Stomach (tissue), 9 donors: ENCODE results near the gene NCOA1. TPM values are rescaled to one million over a fixed set of nuclear protein-coding genes. Genes with fewer than 3 reads are reported as not detected.

ENCODE experiments used
- DNase-seq, 2 donors: peaks; one replicate each; pipeline versions ENCODE4 v3.0.0 to v3.0.0-alpha.2; 2013 to 2019
- H3K27ac ChIP-seq, 5 donors: fragments of 200-600 bp in 4 of 5; sonication (generic) in 4 of 5; one replicate each; pipeline ENCODE4 v1.5.1; 2013 to 2019; ENCODE audit warnings: mild to moderate bottlenecking in 1 of 5, moderate library complexity in 1 of 5
- H3K27me3 ChIP-seq, 3 donors: fragments of 200-600 bp; sonication (generic); one replicate each; pipeline ENCODE4 v1.5.1; 2017 to 2019; ENCODE audit warnings: mixed run types in 1 of 3
- H3K36me3 ChIP-seq, 4 donors: fragments of 200-600 bp; sonication (generic); 1 replicate in 3 of 4; 2 replicates in 1 of 4; pipeline ENCODE4 v1.5.1; 2016 to 2019
- H3K4me1 ChIP-seq, 4 donors: fragments of 200-600 bp; sonication (generic); one replicate each; pipeline ENCODE4 v1.5.1; 2016 to 2019
- H3K4me3 ChIP-seq, 4 donors: fragments of 200-600 bp; sonication (generic) in 3 of 4; one replicate each; pipeline ENCODE4 v1.5.1; 2016 to 2019; ENCODE audit warnings: mild to moderate bottlenecking in 1 of 4
- H3K9me3 ChIP-seq, 4 donors: fragments of 200-600 bp; sonication (generic); one replicate each; pipeline ENCODE4 v1.5.1; 2016 to 2019
- EP300 ChIP-seq: sonication (generic); formaldehyde crosslinking; IDR thresholded peaks from one replicate; pipeline ENCODE4 v1.6.1; 2017; ENCODE audit warnings: antibody characterized with exemption
- POLR2A ChIP-seq, 4 donors: fragments of 450-650 bp; IDR thresholded peaks; one replicate each; pipeline ENCODE4 v1.6.1; 2016; ENCODE audit warnings: antibody characterized with exemption in 4 of 4, control low read depth in 2 of 4, mild to moderate bottlenecking in 1 of 4, moderate library complexity in 1 of 4
- POLR2AphosphoS5 ChIP-seq, 3 donors: sonication (generic); formaldehyde crosslinking; IDR thresholded peaks; one replicate each; pipeline ENCODE4 v1.6.1; 2016; ENCODE audit warnings: antibody characterized with exemption in 3 of 3
- WGBS, 5 donors: extraction: QIAGEN DNeasy Blood & Tissue Kit in 3 of 5; methylation state at CpG; one replicate each; pipeline versions ENCODE4 v1.1.5 to v1.1.7; 2013 to 2018; 5-methylcytosine and 5-hydroxymethylcytosine counted together
- intact Hi-C: fragments of 100-400 bp; cut with DNase I; formaldehyde crosslinking; loops from one replicate; pipeline ENCODE4 v1.15.1; 2023; ENCODE audit warnings: low total_unique reads
- polyA plus RNA-seq, 3 donors: library from polyadenylated mRNA; stranded (reverse); fragments of 200-250 nt; gene quantifications; one replicate each; pipeline ENCODE4 v1.2.3, GENCODE V29; 2013
- small RNA-seq, 4 donors: library from RNA; depleted of rRNA; stranded (forward); fragments of <200 nt; gene quantifications; one replicate each; pipeline ENCODE3, GENCODE V24; 2016
- total RNA-seq, 5 donors: library from RNA; depleted of rRNA; stranded (reverse); fragments of >200 nt; gene quantifications; one replicate each; pipeline versions ENCODE4 v1.1.0 to v1.2.3, GENCODE V29; 2014 to 2016
- TF ChIP-seq, protein P1 (sequence below), 7 experiments: fragments of 450-650 bp in 4 of 7; fragments of 200-600 bp in 3 of 7; sonication (generic) in 3 of 7; IDR thresholded peaks; one replicate each; pipeline ENCODE4 v1.5.1; 2016 to 2019; ENCODE audit warnings: antibody characterized with exemption in 7 of 7, control low read depth in 2 of 7, mild to moderate bottlenecking in 1 of 7
- donor health status: healthy with polysubstance abuse.
- donor health status: Bipolar disorder and iron deficiency.
- donor health status: healthy.

The NCOA1 gene
- total and polyA plus RNA-seq, 8 donors = 7.3 to 223 (median 34.8) TPM

DNA sequence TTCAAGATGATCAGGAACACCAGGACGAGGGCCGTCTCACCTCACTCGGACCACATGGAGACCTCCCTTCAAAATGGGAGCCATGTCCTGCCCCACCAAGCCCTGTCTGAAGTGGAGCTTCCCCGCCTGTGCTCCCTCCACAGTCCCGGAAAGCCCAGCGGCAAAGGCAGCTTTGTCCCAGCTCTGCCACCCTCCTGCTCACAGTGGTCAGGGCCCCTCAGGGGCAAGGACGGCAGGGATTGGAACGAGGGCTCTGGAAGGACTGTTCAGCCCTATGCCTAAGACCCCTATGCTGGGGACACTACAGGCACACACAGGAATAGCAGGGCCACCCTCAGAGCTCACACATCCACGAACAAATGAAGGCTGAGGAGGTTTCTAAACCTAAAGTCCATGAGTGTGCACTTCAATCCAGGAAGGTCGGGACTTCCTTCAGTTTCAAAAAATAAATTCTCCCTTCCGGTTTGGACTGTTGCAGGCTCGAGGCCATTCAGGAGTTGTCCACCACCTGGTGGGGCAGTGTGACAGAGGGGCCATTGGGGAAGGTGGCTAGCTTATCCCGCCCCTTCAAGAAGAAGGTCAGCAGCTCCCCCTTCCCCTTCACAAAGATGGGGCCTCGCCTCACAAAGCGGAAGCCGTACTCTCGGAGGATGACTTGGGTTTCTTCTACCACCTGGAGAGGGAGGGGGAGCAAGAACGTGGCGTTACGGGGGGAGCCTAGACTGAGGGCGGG, 328.6 kb downstream of the NCOA1 start:
- no peak overlapping the region for H3K4me3 ChIP-seq
- no peaks in the 10 kb centered on the region for H3K4me1 ChIP-seq
- no peaks in the 10 kb centered on the region for H3K27me3 ChIP-seq
- 84 to 92% (median 90%) methylated on average over 21 of the region's 21 CpGs for WGBS, 5 donors
- TF ChIP-seq POLR2A (IDR thresholded peaks at IDR 0.05) (no peak), POLR2AphosphoS5 (IDR thresholded peaks at IDR 0.05) (no peak), EP300 (no peak)
- TF ChIP-seq, protein P1, sequence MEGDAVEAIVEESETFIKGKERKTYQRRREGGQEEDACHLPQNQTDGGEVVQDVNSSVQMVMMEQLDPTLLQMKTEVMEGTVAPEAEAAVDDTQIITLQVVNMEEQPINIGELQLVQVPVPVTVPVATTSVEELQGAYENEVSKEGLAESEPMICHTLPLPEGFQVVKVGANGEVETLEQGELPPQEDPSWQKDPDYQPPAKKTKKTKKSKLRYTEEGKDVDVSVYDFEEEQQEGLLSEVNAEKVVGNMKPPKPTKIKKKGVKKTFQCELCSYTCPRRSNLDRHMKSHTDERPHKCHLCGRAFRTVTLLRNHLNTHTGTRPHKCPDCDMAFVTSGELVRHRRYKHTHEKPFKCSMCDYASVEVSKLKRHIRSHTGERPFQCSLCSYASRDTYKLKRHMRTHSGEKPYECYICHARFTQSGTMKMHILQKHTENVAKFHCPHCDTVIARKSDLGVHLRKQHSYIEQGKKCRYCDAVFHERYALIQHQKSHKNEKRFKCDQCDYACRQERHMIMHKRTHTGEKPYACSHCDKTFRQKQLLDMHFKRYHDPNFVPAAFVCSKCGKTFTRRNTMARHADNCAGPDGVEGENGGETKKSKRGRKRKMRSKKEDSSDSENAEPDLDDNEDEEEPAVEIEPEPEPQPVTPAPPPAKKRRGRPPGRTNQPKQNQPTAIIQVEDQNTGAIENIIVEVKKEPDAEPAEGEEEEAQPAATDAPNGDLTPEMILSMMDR (IDR thresholded peaks at IDR 0.05) = no peak
- peaks cover 17 to 91% (median 79%) of the 10 kb centered on the region in 4 donors for H3K36me3 ChIP-seq
- intact Hi-C loops = no loop called here
- H3K9me3 ChIP-seq = no peaks in the 10 kb centered on the region
- no peak overlapping the region for H3K27ac ChIP-seq
- peak in 1 of 2 donors; percentile 22 for DNase-seq

DNA sequence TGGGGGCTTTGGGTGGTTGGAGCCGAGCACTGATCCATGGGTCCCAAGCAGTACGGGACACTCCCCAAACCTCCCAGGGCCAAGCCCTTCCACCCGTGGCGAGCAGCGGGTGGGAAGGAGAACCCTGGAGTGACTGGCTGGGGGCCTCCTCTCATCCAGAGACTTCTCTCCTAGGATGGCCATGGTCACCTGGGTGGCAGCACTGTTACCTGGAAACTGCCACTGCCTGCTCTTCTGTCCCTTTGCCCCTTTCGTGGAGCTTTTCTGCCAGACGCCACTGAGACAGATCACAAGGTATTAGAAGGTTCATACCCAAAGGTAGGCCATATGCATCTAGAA, 329.1 kb downstream of the NCOA1 start:
- Histone ChIP-seq H3K27ac (no peak overlapping the region), H3K36me3 (peaks cover 17 to 90% (median 78%) of the 10 kb centered on the region in 4 donors), H3K4me3 (no peak overlapping the region), H3K4me1 (no peaks in the 10 kb centered on the region), H3K27me3 (no peaks in the 10 kb centered on the region), H3K9me3 (no peaks in the 10 kb centered on the region)
- TF ChIP-seq EP300 (no peak), POLR2AphosphoS5 (IDR thresholded peaks at IDR 0.05) (no peak), POLR2A (IDR thresholded peaks at IDR 0.05) (no peak)
- TF ChIP-seq, protein P1 (IDR thresholded peaks at IDR 0.05) = no peak
- intact Hi-C loops = no loop called here
- WGBS, 5 donors = 87 to 96% (median 93%) methylated on average over 7 of the region's 7 CpGs
- DNase-seq = peak in 1 of 2 donors; percentile 5

Small RNA genes lying within 50 kb of the gene (small RNA-seq; reads per million reads assigned to genes)
- 0 to 0.15 (median 0.03) reads per million in 4 donors for gene RNA5SP88
- gene RNU6-936P = 0 reads per million in 4 donors

Other genes with a start within 250 kb of the NCOA1 start
- 100 to 1,000 TPM in 2 of 5 donors, 10 to 100 TPM in 3; 14.8 to 216 (median 66.5) TPM for gene ITSN2, start 130.7 kb upstream of the NCOA1 start, total RNA-seq
- 10 to 100 TPM; 14.6 to 30.7 (median 17.9) TPM for gene ITSN2, start 130.7 kb upstream of the NCOA1 start, polyA plus RNA-seq